GM12878 (cell line): ENCODE measurements around the gene UBASH3A. TPM values are rescaled to one million over a fixed set of nuclear protein-coding genes. Genes with fewer than 3 reads are reported as not detected.
A peak's percentile ranks its signal among the peaks of the same experiment; 100 is the strongest.

Source experiments
- ATAC-seq: fragments of 200-7000 bp; cut with Tn5 transposase; 3 replicates; pipeline ENCODE4 v1.9.1; 2020; ENCODE audit warnings: mild to moderate bottlenecking, moderate library complexity
- BruUV-seq: library from RNA; stranded (reverse); fragments of 400-500 nt; replicated peaks from 2 replicates; lab custom pipeline; 2021; lab: Mats Ljungman, UMichigan
- CTCF ChIA-PET: fragments of 300-600 bp; sonication (Branson Sonifier 250); formaldehyde crosslinking; extraction: SDS; loops from one replicate; lab custom pipeline; 2021; ENCODE audit warnings: inconsistent platforms; lab: Yijun Ruan, JAX
- POLR2A ChIA-PET: fragments of 350-600 bp; formaldehyde crosslinking; extraction: SDS; loops from one replicate; lab custom pipeline; 2021; ENCODE audit warnings: inconsistent platforms; lab: Charles Lee
- RAD21 ChIA-PET: fragments of 300-600 bp; sonication (Branson Sonifier 250); formaldehyde crosslinking; loops from one replicate; lab custom pipeline; 2023; ENCODE audit warnings: antibody characterized with exemption; ENCODE audit not compliant: unreplicated experiment; lab: Charles Lee
- SMC1A ChIA-PET: fragments of 300-600 bp; sonication (Branson Sonifier 250); formaldehyde crosslinking; loops from one replicate; lab custom pipeline; 2023; ENCODE audit not compliant: unreplicated experiment, uncharacterized antibody; lab: Charles Lee
- DNase-seq: peaks from one replicate; pipeline ENCODE4 v3.0.0-alpha.2; 2011; ENCODE audit warnings: low read depth, low spot score
- FAIRE-seq: peaks from 3 replicates; lab custom pipeline; 2011; peaks lifted over from hg19 to GRCh38; lab: Jason Lieb, UNC
- H2AFZ ChIP-seq: 2 replicates; pipeline ENCODE4 v1.6.0; 2011; ENCODE audit warnings: low read depth, low read length, control low read depth; ENCODE audit not compliant: control insufficient read depth
- H3K27ac ChIP-seq: 2 replicates; pipeline ENCODE4 v1.5.1; 2011; ENCODE audit warnings: control low read depth; ENCODE audit not compliant: control insufficient read depth, insufficient read depth
- H3K27me3 ChIP-seq, 2 experiments: replicated peaks in 1 of 2; 2 replicates each; pipeline versions ENCODE4 v1.6.0 to v1.6.1; 2011; ENCODE audit warnings: low read length in 1 of 2; ENCODE audit not compliant: control insufficient read depth in 2 of 2, insufficient read depth in 2 of 2
- H3K36me3 ChIP-seq, 2 experiments: 2 replicates each; pipeline ENCODE4 v1.5.1; 2011; ENCODE audit warnings: low read length in 1 of 2; ENCODE audit not compliant: control insufficient read depth in 2 of 2, insufficient read depth in 2 of 2
- H3K4me1 ChIP-seq: 2 replicates; pipeline ENCODE4 v1.6.1; 2011; ENCODE audit warnings: mild to moderate bottlenecking, low read length, moderate library complexity, mixed read lengths; ENCODE audit not compliant: control insufficient read depth, insufficient read depth
- H3K4me2 ChIP-seq: 2 replicates; pipeline ENCODE4 v1.6.0; 2011; ENCODE audit warnings: control low read depth; ENCODE audit not compliant: control insufficient read depth, insufficient read depth
- H3K4me3 ChIP-seq: fragments of 200-600 bp; sonication (generic); 2 replicates; pipeline ENCODE4 v1.5.1; 2016
- H3K79me2 ChIP-seq: 2 replicates; pipeline ENCODE4 v1.6.0; 2011; ENCODE audit warnings: low read length; ENCODE audit not compliant: control insufficient read depth, insufficient read depth
- H3K9ac ChIP-seq: 2 replicates; pipeline ENCODE4 v1.8.0; 2011; ENCODE audit warnings: low read length, control low read depth, mixed read lengths; ENCODE audit not compliant: control insufficient read depth, insufficient read depth
- H3K9me3 ChIP-seq: replicated peaks from 3 replicates; pipeline ENCODE4 v1.5.1; 2011; ENCODE audit warnings: mild to moderate bottlenecking, low read length; ENCODE audit not compliant: control insufficient read depth, insufficient read depth
- H4K20me1 ChIP-seq: 2 replicates; pipeline ENCODE4 v1.6.0; 2011; ENCODE audit not compliant: control insufficient read depth, insufficient read depth
- ATF7 ChIP-seq: fragments of 450-650 bp; IDR thresholded peaks from 2 replicates; pipeline ENCODE4 v1.6.1; 2016; ENCODE audit warnings: low read depth, mild to moderate bottlenecking
- BCL3 ChIP-seq: IDR thresholded peaks from 2 replicates; pipeline ENCODE4 v1.6.1; 2011; ENCODE audit warnings: borderline replicate concordance, low read depth, mild to moderate bottlenecking, moderate library complexity, low read length; ENCODE audit not compliant: insufficient read depth, poor library complexity, severe bottlenecking
- BHLHE40 ChIP-seq, 2 experiments: fragments of 450-650 bp in 1 of 2; IDR thresholded peaks; 2 replicates each; pipeline ENCODE4 v1.6.1; 2011 to 2017; ENCODE audit warnings: low read depth in 2 of 2, borderline replicate concordance in 1 of 2, improper control_type of control experiment in 1 of 2, low read length in 1 of 2, mild to moderate bottlenecking in 1 of 2
- CBX5 ChIP-seq: sonication (generic); IDR thresholded peaks from 2 replicates; pipeline ENCODE4 v1.6.1; 2016; ENCODE audit warnings: low read depth, moderate library complexity, mild to moderate bottlenecking, inconsistent platforms
- CHD2 ChIP-seq: IDR thresholded peaks from 2 replicates; pipeline ENCODE4 v1.6.1; 2011; ENCODE audit warnings: low read depth, low read length, improper control_type of control experiment, borderline replicate concordance
- CUX1 ChIP-seq: IDR thresholded peaks from 2 replicates; pipeline ENCODE4 v1.6.1; 2012; ENCODE audit warnings: improper control_type of control experiment, low read depth, low read length; ENCODE audit not compliant: insufficient replicate concordance
- FOXK2 ChIP-seq: fragments of 450-650 bp; IDR thresholded peaks from 2 replicates; pipeline ENCODE4 v1.6.1; 2017; ENCODE audit warnings: mild to moderate bottlenecking, moderate library complexity
- IKZF1 ChIP-seq: fragments of 450-650 bp; conservative IDR thresholded peaks from 2 replicates; pipeline ENCODE4 v1.6.1; 2017; ENCODE audit warnings: antibody characterized with exemption, mild to moderate bottlenecking
- MTA2 ChIP-seq: fragments of 450-650 bp; IDR thresholded peaks from 2 replicates; pipeline ENCODE4 v1.6.1; 2016; ENCODE audit warnings: low read depth, mild to moderate bottlenecking, moderate library complexity
- MXI1 ChIP-seq: fragments of 150-350 bp; IDR thresholded peaks from 2 replicates; pipeline ENCODE4 v1.6.1; 2011; ENCODE audit warnings: low read depth, mild to moderate bottlenecking, inconsistent platforms, low read length, improper control_type of control experiment
- PKNOX1 ChIP-seq: fragments of 450-650 bp; IDR thresholded peaks from 2 replicates; pipeline ENCODE4 v1.6.1; 2016; ENCODE audit warnings: mild to moderate bottlenecking
- RELB ChIP-seq: fragments of 450-650 bp; IDR thresholded peaks from 2 replicates; pipeline ENCODE4 v1.6.1; 2017; ENCODE audit warnings: low read depth, mild to moderate bottlenecking, moderate library complexity
- YY1 ChIP-seq: IDR thresholded peaks from 2 replicates; pipeline ENCODE4 v1.6.1; 2011; ENCODE audit warnings: low read depth, mild to moderate bottlenecking, low read length
- WGBS: methylation state at CpG from one replicate; pipeline ENCODE4 v1.1.6; 2016; ENCODE audit warnings: low lambda C conversion rate; ENCODE audit not compliant: insufficient replicate concordance, insufficient coverage; ENCODE audit errors: missing lambda C conversion rate; 5-methylcytosine and 5-hydroxymethylcytosine counted together
- in situ Hi-C: fragments of 300-500 bp; cut with MboI; formaldehyde crosslinking; loops from 9 replicates; pipeline ENCODE4 v1.14.3; 2018; ENCODE audit warnings: mixed read lengths
- intact Hi-C: fragments of 100-400 bp; cut with micrococcal nuclease; formaldehyde crosslinking; loops from one replicate; pipeline ENCODE4 v1.14.2; 2022; ENCODE audit not compliant: unreplicated experiment
- polyA plus RNA-seq, 11 experiments: library from polyadenylated mRNA; depleted of rRNA in 4 of 11; unstranded in 6 of 11; stranded (reverse) in 5 of 11; fragments of >200 nt; fragmentation: Nextera tagmentation in 4 of 11; fragmentation: Illumina TruSeq in 1 of 11; extraction: Ambion mirVana in 4 of 11; extraction: Trizol in 1 of 11; gene quantifications; 1 replicate in 1 of 11; 2 replicates in 10 of 11; pipeline versions ENCODE4 v1.2.1 to v1.2.3, GENCODE V29; 2011 to 2016; ENCODE audit warnings: inconsistent platforms in 2 of 11, missing spikeins in 2 of 11, low read depth in 1 of 11
- total RNA-seq, 4 experiments: library from RNA; depleted of rRNA in 3 of 4; stranded (reverse); fragments of >200 nt in 3 of 4; fragmentation: Illumina TruSeq in 1 of 4; extraction: Trizol in 1 of 4; gene quantifications; 2 replicates each; pipeline versions ENCODE4 v1.2.1 to v1.2.3, GENCODE V29; 2013 to 2021

Gene UBASH3A
- total and polyA plus RNA-seq, 10 of the 15 experiments (the other 5 are each of a cell fraction or from before 2014, with no cell fraction given), result 0.04 to 0.39 (median 0.23) TPM; not detected in 1

- Histone ChIP-seq H3K27ac (peak overlapping the region; percentile 38), H4K20me1 (no peaks in the 10 kb centered on the region), H3K36me3 (no peaks in the 10 kb centered on the region), H3K4me1 (peaks cover 50% of the 10 kb centered on the region), H3K9me3 (peaks cover 10% of the 10 kb centered on the region; the same call in 2 of the 3 replicates), H3K4me3 (no peak overlapping the region), H3K27me3 (no peaks in the 10 kb centered on the region), H3K4me2 (no peak overlapping the region), H3K79me2 (no peaks in the 10 kb centered on the region), H2AFZ (no peak overlapping the region), H3K9ac (no peak overlapping the region)
- ChIA-PET SMC1A (interaction anchor here (0.9 to 6.1 kb wide), 9 partner anchors 7 to 272 kb away, joined by 3 to 49 read pairs (median 4); no protein-coding TSS in a partner anchor), RAD21 (interaction anchor here (1.2 to 2.9 kb wide), 3 partner anchors 18 to 119 kb away, joined by 3 to 19 read pairs (median 3); no protein-coding TSS in a partner anchor), POLR2A (interaction anchor here (0.9 to 3.8 kb wide), 3 partner anchors 25 to 120 kb away, joined by 3 to 22 read pairs (median 3); no protein-coding TSS in a partner anchor), CTCF (interaction anchor here (1.8 kb wide), 1 partner anchor 24 kb away, joined by 5 read pairs; no protein-coding TSS in a partner anchor)
- intact Hi-C loops, result no loop called here
- no TSS peak for BruUV-seq
- FAIRE-seq (no peak), ATAC-seq (peak; percentile 51), DNase-seq (peak; percentile 81)
- 41% methylated on average over 6 of the region's 6 CpGs for WGBS
- in situ Hi-C loops, result no loop called here
- TF ChIP-seq IKZF1, result peak; percentile 27; the same call in 1 of the 2 replicates
- peak; percentile 83 for TF ChIP-seq PKNOX1
- TF ChIP-seq YY1, result peak; percentile 72
- no peak for TF ChIP-seq CBX5
- TF ChIP-seq BCL3, result peak; percentile 26
- 0 out of 2 replicates have a peak, but pooled peaks have one; percentile 43 for TF ChIP-seq MXI1
- peak; percentile 53; the same call in 1 of the 2 replicates for TF ChIP-seq CHD2
- peak; percentile 91 for TF ChIP-seq BHLHE40 (IDR thresholded peaks at IDR 0.05; ENCODE audit: borderline replicate concordance in 1 of 2, low read depth in 2 of 2, low read length in 1 of 2)
- TF ChIP-seq RELB, result peak; percentile 62; the same call in 1 of the 2 replicates
- peak; percentile 58 for TF ChIP-seq CUX1
- TF ChIP-seq FOXK2, result no peak
- TF ChIP-seq MTA2, result peak; percentile 42; the same call in 1 of the 2 replicates
- TF ChIP-seq ATF7, result peak; percentile 59
Measured at GRCh38 chr21:42417533-42417932, 13.8 kb downstream of the UBASH3A start.
